ENCODE measurements around the gene DMD. TPM values are rescaled to one million over a fixed set of nuclear protein-coding genes. Genes with fewer than 3 reads are reported as not detected.

DMD gene
- total and polyA plus RNA-seq, 12 donors = 28.5 to 228 (median 168) TPM

DNA sequence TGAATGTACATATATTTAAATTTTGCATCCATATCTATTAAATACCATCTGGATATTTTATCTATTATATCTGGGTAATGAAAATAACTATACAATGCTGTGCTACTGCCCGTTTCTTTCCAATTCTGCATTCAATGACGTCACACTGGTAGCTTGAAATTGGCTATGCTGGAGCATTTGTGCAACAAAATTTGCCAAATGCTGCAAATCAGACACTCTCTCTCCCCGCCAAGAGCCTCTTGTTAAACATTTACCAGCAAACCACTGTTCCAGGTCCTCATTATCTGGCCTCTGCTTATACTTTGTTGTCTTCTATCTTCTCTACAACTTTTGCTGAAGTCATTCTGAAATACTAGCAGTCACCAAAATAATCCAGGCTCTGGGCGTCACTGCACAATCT, 1201.1 kb downstream of the DMD start:
- ATAC-seq (no peak), DNase-seq (no peak)
- Histone ChIP-seq H3K27me3 (no peaks in the 10 kb centered on the region), H3K4me3 (no peak overlapping the region), H3K27ac (no peak overlapping the region), H3K9me3 (no peaks in the 10 kb centered on the region), H3K36me3 (no peaks in the 10 kb centered on the region), H3K4me1 (no peaks in the 10 kb centered on the region)
- intact Hi-C loops (cut with DNase I) = no loop called here
- WGBS, 2 donors = 70 to 80% methylated on average over 4 of the region's 4 CpGs
- TF ChIP-seq, protein P1, sequence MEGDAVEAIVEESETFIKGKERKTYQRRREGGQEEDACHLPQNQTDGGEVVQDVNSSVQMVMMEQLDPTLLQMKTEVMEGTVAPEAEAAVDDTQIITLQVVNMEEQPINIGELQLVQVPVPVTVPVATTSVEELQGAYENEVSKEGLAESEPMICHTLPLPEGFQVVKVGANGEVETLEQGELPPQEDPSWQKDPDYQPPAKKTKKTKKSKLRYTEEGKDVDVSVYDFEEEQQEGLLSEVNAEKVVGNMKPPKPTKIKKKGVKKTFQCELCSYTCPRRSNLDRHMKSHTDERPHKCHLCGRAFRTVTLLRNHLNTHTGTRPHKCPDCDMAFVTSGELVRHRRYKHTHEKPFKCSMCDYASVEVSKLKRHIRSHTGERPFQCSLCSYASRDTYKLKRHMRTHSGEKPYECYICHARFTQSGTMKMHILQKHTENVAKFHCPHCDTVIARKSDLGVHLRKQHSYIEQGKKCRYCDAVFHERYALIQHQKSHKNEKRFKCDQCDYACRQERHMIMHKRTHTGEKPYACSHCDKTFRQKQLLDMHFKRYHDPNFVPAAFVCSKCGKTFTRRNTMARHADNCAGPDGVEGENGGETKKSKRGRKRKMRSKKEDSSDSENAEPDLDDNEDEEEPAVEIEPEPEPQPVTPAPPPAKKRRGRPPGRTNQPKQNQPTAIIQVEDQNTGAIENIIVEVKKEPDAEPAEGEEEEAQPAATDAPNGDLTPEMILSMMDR (IDR thresholded peaks at IDR 0.05) = no peak

DNA sequence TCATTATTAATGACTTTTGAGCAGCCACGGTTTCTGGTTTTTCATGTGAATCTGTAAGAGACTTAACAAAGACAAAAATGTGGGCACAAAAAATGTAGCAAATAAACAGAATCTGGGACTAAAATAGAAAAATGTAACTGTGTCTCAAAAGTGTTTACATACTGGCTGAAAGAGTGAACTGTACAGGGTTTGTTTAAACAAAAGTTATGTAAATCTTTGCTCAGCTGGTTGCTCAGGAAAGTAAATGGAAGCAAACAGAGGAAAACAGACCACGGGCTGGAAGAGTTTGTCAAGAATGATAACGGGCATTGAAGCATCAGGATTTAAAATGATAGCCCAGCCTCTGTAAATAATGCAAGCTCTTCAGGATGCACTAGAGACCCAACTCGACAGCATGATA, 1217.7 kb downstream of the DMD start:
- Histone ChIP-seq H3K4me3 (no peak overlapping the region), H3K9me3 (no peaks in the 10 kb centered on the region), H3K27me3 (no peaks in the 10 kb centered on the region), H3K4me1 (no peaks in the 10 kb centered on the region), H3K36me3 (no peaks in the 10 kb centered on the region), H3K27ac (no peak overlapping the region)
- ATAC-seq = no peak
- WGBS, 2 donors = 45 to 64% methylated on average over 4 of the region's 4 CpGs
- intact Hi-C loops (cut with DNase I) = no loop called here
- DNase-seq = no peak
- TF ChIP-seq, protein P1 (IDR thresholded peaks at IDR 0.05) = no peak

DNA sequence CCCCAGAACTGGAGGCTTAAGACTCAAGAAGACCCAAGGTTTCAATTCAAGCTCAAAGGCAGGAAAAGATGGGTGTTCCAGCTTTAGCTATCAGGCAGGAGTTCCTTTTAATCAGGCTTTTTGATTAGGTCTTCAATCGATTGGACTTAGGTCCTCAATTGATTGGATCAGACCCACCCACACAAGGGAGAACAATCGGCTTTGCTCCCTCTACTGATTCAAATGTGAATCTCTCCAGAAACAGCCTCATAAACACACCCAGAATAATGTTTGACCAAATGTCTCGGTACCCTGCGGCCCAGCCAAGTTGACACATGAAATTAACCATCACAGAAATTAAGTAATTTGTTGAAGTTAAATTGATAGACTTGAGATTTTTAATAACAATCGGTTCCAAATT, 1222.4 kb downstream of the DMD start:
- no peaks in the 10 kb centered on the region for H3K4me1 ChIP-seq
- DNase-seq = no peak
- intact Hi-C loops (cut with DNase I) = no loop called here
- 91 to 92% methylated on average over 5 of the region's 5 CpGs for WGBS, 2 donors
- no peaks in the 10 kb centered on the region for H3K27me3 ChIP-seq
- no peak overlapping the region for H3K4me3 ChIP-seq
- H3K9me3 ChIP-seq = no peaks in the 10 kb centered on the region
- no peak overlapping the region for H3K27ac ChIP-seq
- TF ChIP-seq, protein P1 (IDR thresholded peaks at IDR 0.05) = no peak
- no peak for ATAC-seq
- H3K36me3 ChIP-seq = no peaks in the 10 kb centered on the region

DNA sequence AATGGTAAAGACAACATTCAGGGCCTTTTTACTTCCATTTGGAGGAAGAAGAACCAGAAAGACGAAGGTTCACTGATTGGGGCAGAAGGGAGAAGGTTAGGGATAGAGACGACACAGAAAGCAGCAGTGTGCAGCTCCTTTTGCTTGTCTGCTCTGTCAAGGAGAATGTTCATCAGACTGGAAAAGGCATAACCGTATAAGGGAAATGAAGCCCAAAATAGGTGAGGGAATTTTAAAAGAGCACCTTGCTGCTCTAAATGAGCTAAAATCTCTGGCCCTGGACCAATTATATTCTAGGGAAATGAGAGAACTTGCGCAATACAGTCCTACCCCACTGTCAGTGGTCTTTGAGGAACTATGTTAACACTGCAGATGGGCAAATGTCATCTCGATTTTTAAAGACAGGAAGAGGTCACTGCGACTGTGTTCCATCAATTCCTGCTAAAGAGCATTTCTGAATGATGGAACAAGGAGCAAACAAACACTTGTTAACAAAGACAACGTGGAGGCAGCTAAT, 1229.7 kb downstream of the DMD start:
- 71 to 74% methylated on average over 7 of the region's 7 CpGs for WGBS, 2 donors
- no peak overlapping the region for H3K27ac ChIP-seq

More for the DNA sequence above, 1229.7 kb downstream of the DMD start:
- Histone ChIP-seq H3K4me1 (no peaks in the 10 kb centered on the region), H3K9me3 (no peaks in the 10 kb centered on the region), H3K36me3 (no peaks in the 10 kb centered on the region), H3K4me3 (no peak overlapping the region), H3K27me3 (no peaks in the 10 kb centered on the region)
- TF ChIP-seq, protein P1 (IDR thresholded peaks at IDR 0.05) = no peak
- ATAC-seq = no peak
- intact Hi-C loops (cut with DNase I) = no loop called here
- no peak for DNase-seq
